Measurements from ENCODE around the gene UHRF2.

GRCh38 chr9:6535594-6535993, 122.6 kb downstream of the UHRF2 start:
- no peak for TF ChIP-seq POLR2AphosphoS5 (IDR thresholded peaks at IDR 0.05; ENCODE audit: low read depth, low read length)
- no peak for TF ChIP-seq TAF1 (IDR thresholded peaks at IDR 0.05; ENCODE audit: borderline replicate concordance, low read depth, low read length)

Measured in GM12892 (cell line).